Esophagus squamous epithelium (tissue), 5 donors: ENCODE results near the gene BMP8A. TPM values are rescaled to one million over a fixed set of nuclear protein-coding genes. Genes with fewer than 3 reads are reported as not detected.

Experiments
- DNase-seq: peaks from one replicate; lab custom pipeline; 2025; lab: John Stamatoyannopoulos, UW
- H3K27ac ChIP-seq, 4 donors: fragments of 200-600 bp; sonication (generic); one replicate each; pipeline ENCODE4 v1.5.1; 2016 to 2019; ENCODE audit warnings: mild to moderate bottlenecking in 1 of 4
- H3K27me3 ChIP-seq, 4 donors: fragments of 200-600 bp; sonication (generic); 1 replicate in 3 of 4; 2 replicates in 1 of 4; pipeline versions ENCODE4 v1.5.1 to v1.6.0; 2017 to 2021; ENCODE audit warnings: antibody characterized with exemption in 1 of 4
- H3K36me3 ChIP-seq, 3 donors: fragments of 200-600 bp; sonication (generic); one replicate each; pipeline ENCODE4 v1.5.1; 2016 to 2019
- H3K4me1 ChIP-seq, 3 donors: fragments of 200-600 bp; sonication (generic); one replicate each; pipeline ENCODE4 v1.5.1; 2017 to 2019
- H3K4me3 ChIP-seq, 4 donors: fragments of 200-600 bp; sonication (generic); 1 replicate in 3 of 4; 2 replicates in 1 of 4; pipeline ENCODE4 v1.5.1; 2016 to 2019; ENCODE audit warnings: mild to moderate bottlenecking in 2 of 4, moderate library complexity in 1 of 4
- H3K9me3 ChIP-seq, 3 donors: fragments of 200-600 bp; sonication (generic); one replicate each; pipeline ENCODE4 v1.5.1; 2016 to 2019
- CTCF ChIP-seq, 6 experiments: fragments of 450-650 bp in 4 of 6; fragments of 200-600 bp in 2 of 6; sonication (generic) in 2 of 6; IDR thresholded peaks; one replicate each; pipeline ENCODE4 v1.5.1; 2016 to 2019; ENCODE audit warnings: antibody characterized with exemption in 6 of 6, mild to moderate bottlenecking in 4 of 6, moderate library complexity in 4 of 6
- POLR2A ChIP-seq, 4 donors: fragments of 450-650 bp; IDR thresholded peaks; one replicate each; pipeline ENCODE4 v1.6.1; 2017; ENCODE audit warnings: antibody characterized with exemption in 4 of 4, mild to moderate bottlenecking in 4 of 4, moderate library complexity in 3 of 4
- WGBS, 2 donors: methylation state at CpG; one replicate each; pipeline ENCODE4 v1.1.5; 2018; 5-methylcytosine and 5-hydroxymethylcytosine counted together
- intact Hi-C: fragments of 100-400 bp; cut with DNase I; formaldehyde crosslinking; loops from one replicate; pipeline ENCODE4 v1.15.0; 2022
- total RNA-seq, 4 donors: library from RNA; depleted of rRNA; stranded (reverse); fragments of >200 nt; gene quantifications; one replicate each; pipeline ENCODE4 v1.1.0, GENCODE V29; 2016
- donor health status: DM: yes; HTN: yes; CAD: no.

Gene BMP8A
- total RNA-seq, 4 donors from 2014 or later, result 0.13 to 0.38 TPM; not detected in 2

DNA sequence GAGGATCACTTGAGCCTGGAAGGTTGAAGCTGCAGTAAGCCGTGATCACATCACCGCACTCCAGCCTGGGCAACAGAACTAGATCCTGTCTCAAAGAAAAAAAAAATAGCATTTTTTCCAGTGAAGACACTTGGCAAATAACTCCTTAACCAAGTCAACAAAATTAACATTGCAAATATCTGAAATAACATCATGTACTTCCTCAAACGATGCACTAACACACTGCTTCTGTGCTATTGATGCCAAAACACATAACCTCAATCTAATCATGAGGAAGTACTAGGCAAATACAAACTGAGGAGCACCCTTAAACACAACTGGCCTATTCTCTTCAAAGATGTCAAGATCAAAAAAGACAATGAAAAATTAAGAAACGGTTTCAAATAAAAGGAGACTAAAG, 52.9 kb downstream of the BMP8A start:
- no peak overlapping the region for H3K27ac ChIP-seq
- DNase-seq, result no peak
- peaks cover 0 to 59% (median 8%) of the 10 kb centered on the region in 3 donors for H3K36me3 ChIP-seq
- no peak for TF ChIP-seq CTCF (IDR thresholded peaks at IDR 0.05)
- no peak for TF ChIP-seq POLR2A (IDR thresholded peaks at IDR 0.05)
- H3K4me3 ChIP-seq, result no peak overlapping the region
- H3K27me3 ChIP-seq, result no peaks in the 10 kb centered on the region
- no peaks in the 10 kb centered on the region for H3K9me3 ChIP-seq
- intact Hi-C loops, result no loop called here
- WGBS, 2 donors, result 75 to 76% methylated on average over 4 of the region's 4 CpGs
- peaks cover 0 to 2% (median 0%) of the 10 kb centered on the region in 3 donors for H3K4me1 ChIP-seq

- intact Hi-C loops, result no loop called here
- no peak overlapping the region for H3K4me3 ChIP-seq
- peaks cover 0 to 60% (median 8%) of the 10 kb centered on the region in 3 donors for H3K36me3 ChIP-seq
- no peak overlapping the region for H3K27ac ChIP-seq
- no peaks in the 10 kb centered on the region for H3K9me3 ChIP-seq
- no peaks in the 10 kb centered on the region for H3K4me1 ChIP-seq
- no peaks in the 10 kb centered on the region for H3K27me3 ChIP-seq
- DNase-seq, result no peak
- 85 to 95% methylated on average over 7 to 8 of the region's 9 CpGs for WGBS, 2 donors
- no peak for TF ChIP-seq CTCF (IDR thresholded peaks at IDR 0.05)
- TF ChIP-seq POLR2A (IDR thresholded peaks at IDR 0.05), result no peak
Observed at GRCh38 chr1:39545531-39545930, 54.1 kb downstream of the BMP8A start.

- intact Hi-C loops, result no loop called here
- WGBS, 2 donors, result 79 to 87% methylated on average over 2 of the region's 2 CpGs
- H3K27ac ChIP-seq, result no peak overlapping the region
- no peak for DNase-seq
- H3K4me3 ChIP-seq, result no peak overlapping the region
- H3K27me3 ChIP-seq, result no peaks in the 10 kb centered on the region
- H3K36me3 ChIP-seq, result peaks cover 0 to 69% (median 5%) of the 10 kb centered on the region in 3 donors
- peaks cover 0 to 8% (median 4%) of the 10 kb centered on the region in 3 donors for H3K4me1 ChIP-seq
- no peak for TF ChIP-seq CTCF (IDR thresholded peaks at IDR 0.05)
- TF ChIP-seq POLR2A (IDR thresholded peaks at IDR 0.05), result no peak
- no peaks in the 10 kb centered on the region for H3K9me3 ChIP-seq
Observed at GRCh38 chr1:39554277-39554676, 62.8 kb downstream of the BMP8A start.

DNA sequence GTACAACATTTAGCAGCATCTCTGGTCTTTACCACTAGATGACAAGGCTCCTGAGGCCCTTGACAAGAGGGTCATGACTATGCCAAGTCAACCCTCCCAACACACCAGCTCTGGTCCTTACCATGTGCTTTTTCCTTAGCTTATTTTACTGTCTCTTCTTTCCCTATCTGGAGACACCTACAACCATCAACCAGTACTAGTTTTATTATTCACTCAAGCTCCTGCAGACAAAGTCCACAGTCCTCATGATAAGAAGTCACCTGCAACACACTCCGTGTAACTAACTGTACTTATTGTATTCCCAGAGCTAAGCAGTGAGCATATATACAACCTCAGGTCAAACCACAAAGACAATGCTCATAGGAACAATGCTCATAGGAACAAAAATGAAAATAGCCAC, 69.8 kb downstream of the BMP8A start:
- H3K9me3 ChIP-seq, result no peaks in the 10 kb centered on the region
- intact Hi-C loops, result no loop called here
- H3K4me1 ChIP-seq, result peaks cover 0 to 8% (median 4%) of the 10 kb centered on the region in 3 donors
- peaks cover 42 to 80% (median 56%) of the 10 kb centered on the region in 3 donors for H3K36me3 ChIP-seq
- H3K27ac ChIP-seq, result no peak overlapping the region
- no peaks in the 10 kb centered on the region for H3K27me3 ChIP-seq
- H3K4me3 ChIP-seq, result no peak overlapping the region
- 83 to 100% methylated on average over 1 of the region's 1 CpG for WGBS, 2 donors
- no peak for DNase-seq
- TF ChIP-seq CTCF (IDR thresholded peaks at IDR 0.05), result no peak
- no peak for TF ChIP-seq POLR2A (IDR thresholded peaks at IDR 0.05)

- H3K9me3 ChIP-seq, result no peaks in the 10 kb centered on the region
- peaks cover 52 to 95% (median 67%) of the 10 kb centered on the region in 3 donors for H3K36me3 ChIP-seq
- 79 to 93% methylated on average over 3 of the region's 3 CpGs for WGBS, 2 donors
- no peak overlapping the region for H3K27ac ChIP-seq
- no peak overlapping the region for H3K4me3 ChIP-seq
- no peak for DNase-seq
- peaks cover 0 to 8% (median 4%) of the 10 kb centered on the region in 3 donors for H3K4me1 ChIP-seq
- no peaks in the 10 kb centered on the region for H3K27me3 ChIP-seq
- intact Hi-C loops, result no loop called here
- TF ChIP-seq CTCF (IDR thresholded peaks at IDR 0.05) (no peak), POLR2A (IDR thresholded peaks at IDR 0.05) (no peak)
Observed at GRCh38 chr1:39562886-39563285, 71.5 kb downstream of the BMP8A start.
